Measurements from ENCODE around the gene C1R. TPM values are rescaled to one million over a fixed set of nuclear protein-coding genes. Genes with fewer than 3 reads are reported as not detected.

Gene C1R
- total RNA-seq, 1 donor from 2014 or later, result 41.5 TPM

DNA sequence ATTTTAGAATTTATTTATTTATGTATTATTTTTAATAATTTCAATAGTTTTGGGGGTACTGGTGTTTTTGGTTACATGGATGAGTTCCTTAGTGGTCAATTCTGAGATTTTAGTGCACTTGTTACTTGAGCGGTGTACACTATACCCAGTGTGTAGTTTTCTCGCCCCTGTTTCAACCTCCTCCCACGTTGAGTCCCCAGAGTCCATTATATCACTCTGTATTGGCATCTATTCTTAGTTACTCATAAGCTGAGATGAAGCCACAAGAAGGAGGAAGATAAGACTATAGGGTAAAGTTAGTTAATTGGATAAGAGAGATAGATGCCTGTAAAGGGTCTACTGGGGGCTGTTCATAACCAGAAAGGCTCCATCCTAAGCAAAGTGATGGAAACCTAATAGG, 27.7 kb downstream of the C1R start:
- Mint-ChIP-seq H3K27ac (no peak overlapping the region), H3K9me3 (no peaks in the 10 kb centered on the region), H3K4me3 (no peak overlapping the region), H3K27me3 (ENCODE audit: low read depth) (no peaks in the 10 kb centered on the region), H3K4me1 (peaks cover 30% of the 10 kb centered on the region), H3K36me3 (peaks cover 6% of the 10 kb centered on the region)
- TF ChIP-seq, protein P1, sequence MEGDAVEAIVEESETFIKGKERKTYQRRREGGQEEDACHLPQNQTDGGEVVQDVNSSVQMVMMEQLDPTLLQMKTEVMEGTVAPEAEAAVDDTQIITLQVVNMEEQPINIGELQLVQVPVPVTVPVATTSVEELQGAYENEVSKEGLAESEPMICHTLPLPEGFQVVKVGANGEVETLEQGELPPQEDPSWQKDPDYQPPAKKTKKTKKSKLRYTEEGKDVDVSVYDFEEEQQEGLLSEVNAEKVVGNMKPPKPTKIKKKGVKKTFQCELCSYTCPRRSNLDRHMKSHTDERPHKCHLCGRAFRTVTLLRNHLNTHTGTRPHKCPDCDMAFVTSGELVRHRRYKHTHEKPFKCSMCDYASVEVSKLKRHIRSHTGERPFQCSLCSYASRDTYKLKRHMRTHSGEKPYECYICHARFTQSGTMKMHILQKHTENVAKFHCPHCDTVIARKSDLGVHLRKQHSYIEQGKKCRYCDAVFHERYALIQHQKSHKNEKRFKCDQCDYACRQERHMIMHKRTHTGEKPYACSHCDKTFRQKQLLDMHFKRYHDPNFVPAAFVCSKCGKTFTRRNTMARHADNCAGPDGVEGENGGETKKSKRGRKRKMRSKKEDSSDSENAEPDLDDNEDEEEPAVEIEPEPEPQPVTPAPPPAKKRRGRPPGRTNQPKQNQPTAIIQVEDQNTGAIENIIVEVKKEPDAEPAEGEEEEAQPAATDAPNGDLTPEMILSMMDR (IDR thresholded peaks at IDR 0.05; ENCODE audit: unreplicated experiment), result no peak
- no peak for DNase-seq (ENCODE audit: low spot score in 2 of 2, unreplicated experiment in 2 of 2)

DNA sequence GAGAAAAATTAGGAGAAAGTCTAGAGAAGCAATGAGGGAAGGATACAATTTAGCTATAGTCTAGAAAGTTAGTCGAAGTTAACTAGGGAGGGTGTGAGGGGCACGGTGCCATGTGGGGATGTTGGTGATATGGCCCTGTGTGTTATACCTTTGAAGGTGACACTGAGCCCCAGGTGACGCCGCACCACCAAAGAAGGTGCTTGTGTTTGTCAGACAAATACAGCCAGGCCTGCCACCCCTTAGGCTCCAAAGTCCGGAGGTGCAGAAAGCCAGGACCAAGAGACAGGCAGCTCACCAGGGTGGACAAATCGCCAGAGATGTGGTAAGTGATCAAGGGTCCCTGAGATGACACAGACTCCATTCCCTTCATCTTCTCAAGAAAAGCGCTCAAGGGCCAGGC, 30.6 kb downstream of the C1R start:
- Mint-ChIP-seq H3K36me3 (peaks cover 3% of the 10 kb centered on the region), H3K27ac (no peak overlapping the region), H3K27me3 (ENCODE audit: low read depth) (no peaks in the 10 kb centered on the region), H3K4me3 (no peak overlapping the region), H3K4me1 (peaks cover 11% of the 10 kb centered on the region), H3K9me3 (no peaks in the 10 kb centered on the region)
- DNase-seq (ENCODE audit: low spot score in 2 of 2, unreplicated experiment in 2 of 2), result no peak
- TF ChIP-seq, protein P1 (IDR thresholded peaks at IDR 0.05; ENCODE audit: unreplicated experiment), result no peak

DNA sequence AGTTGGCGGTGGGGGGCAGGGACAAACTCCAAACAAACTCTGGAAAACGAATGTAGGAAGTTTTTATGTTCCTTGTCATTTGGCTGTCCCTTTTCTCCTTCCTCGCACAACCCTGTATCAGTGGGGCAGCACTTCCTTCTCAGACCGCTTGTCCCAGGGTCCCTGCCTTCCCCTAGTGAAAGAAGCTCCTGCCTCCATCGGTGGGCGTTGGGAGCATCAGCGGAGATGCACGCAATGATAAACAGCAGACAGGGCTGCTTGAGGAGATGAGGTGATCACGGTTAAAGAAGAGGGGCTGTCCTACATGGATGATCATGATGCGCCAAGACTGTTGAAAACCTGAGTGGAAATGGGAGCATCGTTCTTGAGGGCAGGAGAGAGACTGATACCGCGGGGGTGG, 31.1 kb downstream of the C1R start:
- Mint-ChIP-seq H3K27ac (peak overlapping the region; percentile 22), H3K9me3 (no peaks in the 10 kb centered on the region), H3K27me3 (ENCODE audit: low read depth) (no peaks in the 10 kb centered on the region), H3K4me1 (peaks cover 11% of the 10 kb centered on the region), H3K36me3 (no peaks in the 10 kb centered on the region), H3K4me3 (no peak overlapping the region)
- TF ChIP-seq, protein P1 (IDR thresholded peaks at IDR 0.05; ENCODE audit: unreplicated experiment), result no peak
- DNase-seq (ENCODE audit: low spot score in 2 of 2, unreplicated experiment in 2 of 2), result no peak

DNA sequence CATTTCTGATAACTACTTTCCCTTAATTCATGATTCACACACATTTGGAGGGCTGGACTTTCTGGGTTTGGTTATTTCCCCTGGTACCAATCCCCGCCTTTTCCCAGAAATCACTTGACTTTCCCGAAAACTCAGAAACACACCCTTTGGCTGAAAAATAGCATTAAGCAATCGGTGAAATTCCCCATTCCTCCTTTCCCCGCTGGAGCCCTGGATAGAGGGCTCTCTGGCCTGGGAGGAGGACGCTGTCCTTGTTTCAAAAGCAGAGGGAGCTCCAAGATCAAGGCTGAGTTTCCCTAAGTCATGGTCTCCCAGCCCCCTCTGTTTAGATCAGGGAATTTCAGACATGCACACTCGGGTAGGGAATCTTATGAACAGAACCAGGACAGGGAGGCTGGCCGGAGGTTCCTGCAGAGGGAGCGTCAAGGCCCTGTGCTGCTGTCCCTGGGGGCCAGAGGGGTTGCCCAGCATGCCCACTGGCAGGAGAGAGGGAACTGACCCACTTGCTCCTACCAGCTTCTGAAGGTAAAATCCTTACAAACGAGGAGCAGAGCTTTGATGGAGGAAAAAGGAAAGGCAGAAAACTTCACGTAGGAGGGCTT, 31.8 kb downstream of the C1R start, which contains the start of gene C1S:
Gene C1S, plus strand, starts transcription at position 366 of the 602 bp plus-strand sequence. CDS start 1,195 bp downstream, outside the sequence.
- H3K27ac Mint-ChIP-seq, result peak within 1 kb of the TSS; percentile 93
- H3K9me3 Mint-ChIP-seq, result no peaks in the 10 kb centered on the region
- H3K4me3 Mint-ChIP-seq, result peak within 1 kb of the TSS; percentile 62
- DNase-seq (ENCODE audit: low spot score in 2 of 2, unreplicated experiment in 2 of 2), result peak in 1 of 2 experiments; percentile 51
- no peaks in the 10 kb centered on the region for H3K27me3 Mint-ChIP-seq (ENCODE audit: low read depth)
- TF ChIP-seq, protein P1 (IDR thresholded peaks at IDR 0.05; ENCODE audit: unreplicated experiment), result peak; percentile 45
- peaks cover 11% of the 10 kb centered on the region for H3K4me1 Mint-ChIP-seq
- no peaks in the 10 kb centered on the region for H3K36me3 Mint-ChIP-seq

DNA sequence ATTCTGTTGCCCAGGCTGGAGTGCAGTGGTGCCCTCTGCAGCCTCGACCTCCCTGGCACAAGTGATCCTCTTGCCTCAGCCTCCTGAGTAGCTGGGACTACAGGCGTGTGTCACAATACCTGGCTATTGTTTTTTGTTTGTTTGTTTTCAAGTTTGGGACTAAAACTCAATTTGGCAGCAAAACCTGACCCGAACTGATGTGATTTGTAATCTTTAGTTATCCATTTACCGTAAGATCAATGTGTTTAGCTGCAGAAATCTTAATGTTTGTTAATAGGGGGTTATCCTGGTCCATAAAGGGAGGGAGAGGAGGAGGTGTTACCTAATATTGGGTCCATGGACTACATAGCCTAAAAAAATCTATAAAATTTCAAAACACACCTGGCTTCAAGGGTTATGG, 32.5 kb downstream of the C1R start:
- Mint-ChIP-seq H3K4me1 (peaks cover 11% of the 10 kb centered on the region), H3K36me3 (no peaks in the 10 kb centered on the region), H3K27me3 (ENCODE audit: low read depth) (peaks cover 3% of the 10 kb centered on the region), H3K9me3 (peaks cover 3% of the 10 kb centered on the region), H3K27ac (peak overlapping the region; percentile 93), H3K4me3 (no peak overlapping the region)
- TF ChIP-seq, protein P1 (IDR thresholded peaks at IDR 0.05; ENCODE audit: unreplicated experiment), result no peak
- DNase-seq (ENCODE audit: low spot score in 2 of 2, unreplicated experiment in 2 of 2), result no peak
